Right lobe of liver (tissue), 6 donors: Measurements from ENCODE around the gene INSYN2B. TPM values are rescaled to one million over a fixed set of nuclear protein-coding genes. Genes with fewer than 3 reads are reported as not detected.

Experiments used
- ATAC-seq, 4 donors: fragments of 200-7000 bp; cut with Tn5 transposase; one replicate each; pipeline ENCODE4 v1.9.1; 2020; ENCODE audit warnings: mild to moderate bottlenecking in 4 of 4, moderate library complexity in 4 of 4
- DNase-seq, 3 donors: peaks; one replicate each; pipeline ENCODE4 v3.0.0-alpha.2; 2020
- H3K27ac ChIP-seq, 3 donors: fragments of 200-600 bp; one replicate each; pipeline ENCODE4 v1.8.0; 2022
- H3K27me3 ChIP-seq, 2 donors: fragments of 200-600 bp; one replicate each; pipeline ENCODE4 v1.8.0; 2022
- H3K36me3 ChIP-seq, 4 donors: fragments of 200-600 bp; sonication (generic) in 1 of 4; one replicate each; pipeline versions ENCODE4 v1.5.1 to v1.8.0; 2017 to 2022; ENCODE audit warnings: control low read depth in 1 of 4
- H3K4me1 ChIP-seq, 4 donors: fragments of 200-600 bp; sonication (generic) in 1 of 4; one replicate each; pipeline versions ENCODE4 v1.5.1 to v1.8.0; 2017 to 2022; ENCODE audit warnings: control low read depth in 1 of 4
- H3K4me3 ChIP-seq, 3 donors: fragments of 200-600 bp; one replicate each; pipeline ENCODE4 v1.8.0; 2022
- H3K9me3 ChIP-seq, 4 donors: fragments of 200-600 bp; sonication (generic) in 1 of 4; one replicate each; pipeline versions ENCODE4 v1.5.1 to v1.8.0; 2017 to 2022; ENCODE audit warnings: control low read depth in 1 of 4
- POLR2A ChIP-seq: fragments of 450-650 bp; IDR thresholded peaks from one replicate; pipeline ENCODE4 v1.6.1; 2017; ENCODE audit warnings: antibody characterized with exemption, mild to moderate bottlenecking
- WGBS: methylation state at CpG from one replicate; pipeline ENCODE4 v1.1.6; 2018; ENCODE audit warnings: low coverage, low lambda C conversion rate; ENCODE audit not compliant: insufficient coverage; ENCODE audit errors: missing lambda C conversion rate; 5-methylcytosine and 5-hydroxymethylcytosine counted together
- intact Hi-C, 2 donors: fragments of 100-400 bp; cut with DNase I; formaldehyde crosslinking; loops; one replicate each; pipeline versions ENCODE4 v1.11.2 to v1.14.1; 2022
- total RNA-seq, 6 experiments: library from RNA; depleted of rRNA in 2 of 6; stranded (reverse); fragments of >200 nt in 2 of 6; fragmentation: NEBNext Ultra II Directional in 3 of 6; extraction: Animal tissue kit (Norgen Biotek cat#: 25700) in 3 of 6; gene quantifications; one replicate each; pipeline versions ENCODE4 v1.1.0 to v1.2.4, GENCODE V29; 2016 to 2023
- TF ChIP-seq, protein P1 (sequence below), 4 donors: fragments of 200-600 bp in 3 of 4; fragments of 450-650 bp in 1 of 4; IDR thresholded peaks; one replicate each; pipeline versions ENCODE4 v1.5.1 to v1.8.0; 2016 to 2022; ENCODE audit warnings: antibody characterized with exemption in 4 of 4, mild to moderate bottlenecking in 2 of 4
- donor health status: DM: no; HTN: yes; CAD: no.
- donor health status: DM: no; HTN: no; CAD: no.
- donor health status: DM: no; HTN: no; CAD: no.
- donor health status: DM: no; HTN: yes; CAD: no.
- donor health status: DM: no; HTN: yes; CAD: no.

The INSYN2B gene
- total RNA-seq, 6 experiments from 2014 or later, result 0.09 to 0.13 TPM; not detected in 4

DNA sequence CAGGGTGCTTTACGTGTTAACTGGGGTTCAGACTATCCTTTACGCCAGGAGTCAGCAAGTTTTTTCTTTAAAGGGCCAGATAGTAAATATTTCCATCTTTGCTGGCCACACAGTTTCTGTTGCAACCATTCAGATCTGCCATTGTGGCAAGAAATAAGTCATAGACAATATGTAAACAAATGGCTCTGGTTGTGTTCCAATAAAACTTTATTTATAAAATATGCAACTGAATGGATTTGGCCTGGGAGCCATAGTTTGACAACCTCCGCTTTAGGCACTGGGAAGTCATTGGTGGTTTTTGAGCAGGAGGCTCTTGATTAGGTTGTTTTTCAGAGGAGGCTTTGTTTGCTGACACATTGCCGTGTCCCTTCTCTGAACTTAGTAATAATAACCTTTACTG lies 90.7 kb downstream of the INSYN2B start:
- Histone ChIP-seq H3K36me3 (no peaks in the 10 kb centered on the region), H3K4me3 (no peak overlapping the region), H3K27ac (no peak overlapping the region), H3K4me1 (no peaks in the 10 kb centered on the region), H3K9me3 (no peaks in the 10 kb centered on the region), H3K27me3 (no peaks in the 10 kb centered on the region)
- TF ChIP-seq POLR2A, result no peak
- TF ChIP-seq, protein P1, sequence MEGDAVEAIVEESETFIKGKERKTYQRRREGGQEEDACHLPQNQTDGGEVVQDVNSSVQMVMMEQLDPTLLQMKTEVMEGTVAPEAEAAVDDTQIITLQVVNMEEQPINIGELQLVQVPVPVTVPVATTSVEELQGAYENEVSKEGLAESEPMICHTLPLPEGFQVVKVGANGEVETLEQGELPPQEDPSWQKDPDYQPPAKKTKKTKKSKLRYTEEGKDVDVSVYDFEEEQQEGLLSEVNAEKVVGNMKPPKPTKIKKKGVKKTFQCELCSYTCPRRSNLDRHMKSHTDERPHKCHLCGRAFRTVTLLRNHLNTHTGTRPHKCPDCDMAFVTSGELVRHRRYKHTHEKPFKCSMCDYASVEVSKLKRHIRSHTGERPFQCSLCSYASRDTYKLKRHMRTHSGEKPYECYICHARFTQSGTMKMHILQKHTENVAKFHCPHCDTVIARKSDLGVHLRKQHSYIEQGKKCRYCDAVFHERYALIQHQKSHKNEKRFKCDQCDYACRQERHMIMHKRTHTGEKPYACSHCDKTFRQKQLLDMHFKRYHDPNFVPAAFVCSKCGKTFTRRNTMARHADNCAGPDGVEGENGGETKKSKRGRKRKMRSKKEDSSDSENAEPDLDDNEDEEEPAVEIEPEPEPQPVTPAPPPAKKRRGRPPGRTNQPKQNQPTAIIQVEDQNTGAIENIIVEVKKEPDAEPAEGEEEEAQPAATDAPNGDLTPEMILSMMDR (IDR thresholded peaks at IDR 0.05), result no peak
- ATAC-seq (no peak), DNase-seq (no peak)
- intact Hi-C loops, result no loop called here
- WGBS, result 62% methylated on average over 4 of the region's 4 CpGs

DNA sequence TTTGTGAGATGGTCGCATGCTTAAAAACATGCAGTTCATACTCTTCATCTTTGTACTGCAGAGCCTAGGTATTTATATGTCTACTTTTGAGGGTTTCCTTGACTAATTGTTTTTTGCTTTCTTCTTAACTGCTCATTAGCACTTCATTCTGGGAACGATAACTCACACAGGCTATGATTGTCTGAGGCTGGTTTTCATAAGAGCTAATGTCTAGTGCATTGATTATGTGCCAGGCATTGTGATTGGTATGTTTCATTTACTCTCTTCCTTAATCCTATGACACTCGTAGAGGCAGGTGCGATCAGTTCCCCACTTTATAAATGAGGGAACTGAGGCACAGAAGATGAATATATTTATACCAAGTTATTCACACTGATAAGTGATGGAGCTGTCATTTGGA lies 93.6 kb downstream of the INSYN2B start:
- Histone ChIP-seq H3K36me3 (no peaks in the 10 kb centered on the region), H3K4me3 (no peak overlapping the region), H3K9me3 (no peaks in the 10 kb centered on the region), H3K4me1 (no peaks in the 10 kb centered on the region), H3K27ac (no peak overlapping the region), H3K27me3 (no peaks in the 10 kb centered on the region)
- no peak for ATAC-seq
- intact Hi-C loops, result no loop called here
- no peak for TF ChIP-seq POLR2A
- TF ChIP-seq, protein P1 (IDR thresholded peaks at IDR 0.05), result no peak
- 65% methylated on average over 4 of the region's 4 CpGs for WGBS
- no peak for DNase-seq

DNA sequence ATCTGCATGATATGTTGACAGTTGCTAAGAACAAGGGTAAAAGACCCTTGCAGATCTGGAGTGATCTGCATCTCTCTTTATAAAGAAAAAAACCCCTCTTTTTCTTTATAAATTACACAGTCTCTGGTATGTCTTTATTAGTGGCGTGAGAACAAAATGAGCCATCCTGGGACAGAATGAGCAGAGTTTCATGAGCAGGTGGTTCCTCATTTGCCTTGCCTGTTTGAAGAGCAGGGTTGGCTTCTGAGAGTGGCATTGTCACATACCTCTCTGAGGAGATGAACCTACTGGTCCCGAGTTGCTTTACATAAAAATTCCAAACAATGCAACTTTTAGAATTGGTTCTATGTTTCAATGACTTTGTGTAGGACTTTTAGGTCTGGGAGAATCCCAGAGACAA lies 94.3 kb downstream of the INSYN2B start:
- intact Hi-C loops, result no loop called here
- no peak for DNase-seq
- Histone ChIP-seq H3K27me3 (no peaks in the 10 kb centered on the region), H3K4me3 (no peak overlapping the region), H3K9me3 (no peaks in the 10 kb centered on the region), H3K27ac (no peak overlapping the region), H3K4me1 (no peaks in the 10 kb centered on the region), H3K36me3 (no peaks in the 10 kb centered on the region)
- ATAC-seq, result no peak
- TF ChIP-seq POLR2A, result no peak
- TF ChIP-seq, protein P1 (IDR thresholded peaks at IDR 0.05), result no peak
- WGBS, result 51% methylated on average over 2 of the region's 2 CpGs

DNA sequence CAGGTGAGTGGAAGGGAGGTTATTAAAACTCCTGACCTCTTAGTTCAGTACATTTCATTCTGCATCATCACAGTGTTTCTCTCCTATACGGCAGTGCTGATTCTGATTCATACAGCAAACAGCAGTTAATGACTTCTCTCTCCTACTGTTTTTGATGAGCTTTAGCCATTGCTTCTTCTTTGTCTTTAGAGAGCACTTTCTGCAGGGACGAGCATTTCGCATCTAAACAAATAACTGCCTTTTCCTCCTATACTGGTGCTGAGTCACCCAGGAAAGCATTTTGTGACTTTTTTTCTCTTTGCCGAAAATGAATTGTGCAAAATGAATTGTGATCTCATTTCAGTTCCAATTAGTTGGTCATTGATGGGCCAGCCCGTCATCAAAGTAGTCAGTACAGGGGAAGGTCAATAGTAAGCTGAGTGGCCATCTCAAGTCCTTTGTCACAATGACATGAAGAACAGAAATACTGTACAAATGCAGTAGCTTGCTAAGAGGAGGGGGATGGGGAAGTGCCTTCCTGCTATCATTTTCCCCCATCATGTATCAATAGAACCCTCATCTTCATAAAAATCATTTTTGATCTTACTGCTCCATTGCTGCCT lies 98.5 kb downstream of the INSYN2B start:
- 57% methylated on average over 5 of the region's 5 CpGs for WGBS
- intact Hi-C loops, result no loop called here
- no peak overlapping the region for H3K27ac ChIP-seq
- no peaks in the 10 kb centered on the region for H3K27me3 ChIP-seq
- no peaks in the 10 kb centered on the region for H3K9me3 ChIP-seq
- no peaks in the 10 kb centered on the region for H3K36me3 ChIP-seq
- TF ChIP-seq POLR2A, result no peak
- TF ChIP-seq, protein P1 (IDR thresholded peaks at IDR 0.05), result no peak
- H3K4me1 ChIP-seq, result no peaks in the 10 kb centered on the region
- DNase-seq (no peak), ATAC-seq (no peak)
- no peak overlapping the region for H3K4me3 ChIP-seq

DNA sequence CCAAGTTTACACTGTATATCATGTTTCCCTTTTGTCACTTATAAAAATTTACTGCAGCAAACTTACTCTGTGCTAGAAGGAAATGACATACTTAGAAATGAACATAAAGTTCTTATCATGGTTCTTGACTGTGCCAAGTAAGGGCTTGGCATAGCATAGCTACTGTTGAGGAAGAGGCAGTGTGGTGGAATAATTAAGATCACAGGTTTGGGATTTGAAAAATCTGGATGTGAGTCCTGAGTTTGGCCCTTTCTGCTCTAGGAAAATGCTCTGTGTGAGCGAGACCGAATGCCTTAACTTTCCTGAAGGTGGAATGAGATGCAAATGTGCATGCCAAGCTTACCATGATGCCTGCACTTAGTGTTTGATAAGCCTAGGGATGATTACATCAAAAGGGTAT lies 99.5 kb downstream of the INSYN2B start:
- no peak overlapping the region for H3K27ac ChIP-seq
- ATAC-seq (no peak), DNase-seq (no peak)
- H3K36me3 ChIP-seq, result no peaks in the 10 kb centered on the region
- no peaks in the 10 kb centered on the region for H3K9me3 ChIP-seq
- H3K4me3 ChIP-seq, result no peak overlapping the region
- intact Hi-C loops, result no loop called here
- no peaks in the 10 kb centered on the region for H3K4me1 ChIP-seq
- WGBS, result 100% methylated on average over 1 of the region's 2 CpGs
- no peak for TF ChIP-seq POLR2A
- H3K27me3 ChIP-seq, result no peaks in the 10 kb centered on the region
